H54 (cell line): ENCODE data around the gene SS18L1.

Source experiments
- DNase-seq: peaks from one replicate; pipeline ENCODE4 v3.0.0; 2011; ENCODE audit warnings: low spot score, mixed read lengths; ENCODE audit not compliant: insufficient read length
- FAIRE-seq: peaks from 3 replicates; lab custom pipeline; 2011; peaks lifted over from hg19 to GRCh38; lab: Jason Lieb, UNC
- POLR2A ChIP-seq: IDR thresholded peaks from 2 replicates; pipeline ENCODE4 v1.6.1; 2011; ENCODE audit warnings: low read depth, mild to moderate bottlenecking, low read length

Gene SS18L1

DNA sequence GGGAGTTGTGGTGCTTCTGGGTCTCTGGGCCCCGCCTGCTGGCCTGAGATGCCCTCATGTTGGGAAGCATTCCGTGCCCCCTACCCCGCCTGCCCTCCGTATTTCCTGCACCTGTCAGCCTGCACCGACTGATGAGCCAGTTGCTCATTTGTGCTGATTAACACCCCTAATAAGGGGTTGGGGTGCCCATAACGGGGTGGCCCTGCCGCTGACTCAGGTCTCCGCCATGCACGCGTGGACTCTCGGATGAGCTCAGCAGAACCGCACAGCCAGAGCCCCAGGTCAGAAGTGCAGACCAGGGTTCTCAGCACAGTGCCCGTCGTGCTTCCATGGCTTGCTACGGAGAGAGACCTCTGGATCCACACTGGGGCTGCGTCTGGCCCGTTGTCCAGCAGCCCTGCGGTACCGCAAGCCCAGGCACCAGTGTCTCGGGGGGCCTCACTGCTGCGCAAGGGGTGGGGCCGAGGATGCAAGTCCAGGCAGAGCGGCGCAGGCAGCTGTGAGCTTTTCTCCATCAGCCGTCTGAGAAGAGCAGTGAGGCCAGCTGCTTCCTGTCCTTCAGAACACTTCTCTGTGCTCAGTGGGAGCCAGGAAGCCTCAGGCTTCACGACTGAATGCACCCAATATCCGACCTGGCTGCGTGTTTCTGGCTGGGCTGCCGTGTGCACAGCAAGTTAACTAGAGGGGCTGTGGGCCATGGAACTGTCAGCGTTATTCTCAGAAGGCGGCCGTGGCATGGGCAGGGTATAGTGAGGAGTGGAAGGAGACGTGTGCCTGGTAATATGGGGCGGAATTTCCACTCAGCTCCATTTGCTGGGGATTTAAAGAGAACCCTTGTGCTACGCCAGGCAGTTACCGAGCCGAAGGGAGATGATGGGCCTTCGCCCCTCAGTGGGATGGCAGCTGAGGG, 57.9 kb downstream of the SS18L1 start:
- FAIRE-seq: no peak

DNA sequence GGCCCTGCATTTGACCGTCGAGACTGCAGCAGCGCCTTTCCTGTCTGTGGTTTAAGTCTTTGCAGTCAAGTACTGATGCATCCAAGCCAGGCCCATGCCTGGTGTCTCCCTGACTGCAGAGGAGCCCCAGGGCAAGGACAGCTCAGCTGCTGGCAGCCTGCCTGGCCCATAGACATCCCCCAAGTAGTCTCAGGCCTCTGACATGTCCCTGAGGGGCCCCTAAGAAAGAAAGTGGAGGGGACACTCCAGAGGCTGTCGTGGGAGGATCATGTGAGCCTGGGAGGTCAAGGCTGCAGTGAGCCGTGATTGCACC, 58.5 kb downstream of the SS18L1 start:
- DNase-seq: no peak
- TF ChIP-seq POLR2A: no peak
- FAIRE-seq: no peak

More for the DNA sequence above, 57.9 kb downstream of the SS18L1 start:
- no peak for TF ChIP-seq POLR2A
- no peak for DNase-seq

DNA sequence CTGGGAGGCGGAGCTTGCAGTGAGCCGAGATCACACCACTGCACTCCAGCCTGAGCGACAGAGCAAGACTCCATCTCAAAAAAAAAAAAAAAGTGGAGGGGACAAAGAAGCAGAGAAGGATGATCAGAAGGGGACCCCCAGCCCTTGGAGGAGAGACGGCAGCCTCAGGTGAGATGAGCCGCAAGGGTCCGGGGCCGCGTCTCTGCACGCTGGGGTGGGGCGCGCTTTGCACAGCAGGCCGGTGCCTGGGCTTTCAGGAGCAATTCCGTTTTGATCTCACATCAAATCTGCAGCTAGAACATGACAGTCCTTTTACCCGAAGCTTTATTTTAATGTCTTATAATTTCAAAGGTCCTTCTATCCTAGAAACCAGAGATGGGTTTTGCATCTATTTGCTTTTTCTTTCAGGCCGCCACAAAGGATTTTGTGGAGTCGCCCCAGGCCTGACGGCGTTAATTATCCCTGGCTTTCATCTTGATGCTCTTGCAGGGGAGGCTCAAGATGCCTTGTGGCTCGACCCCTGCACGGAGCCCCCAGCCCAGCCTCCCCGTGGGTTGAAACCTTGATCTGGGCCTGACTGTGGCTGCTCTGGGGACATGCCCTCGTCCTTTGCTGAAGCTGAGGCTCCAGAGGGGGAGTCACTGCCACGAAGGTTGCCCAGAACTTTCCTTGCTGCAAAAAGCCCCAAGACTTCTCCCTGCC, 59.3 kb downstream of the SS18L1 start:
- no peak for DNase-seq
- no peak for FAIRE-seq
- no peak for TF ChIP-seq POLR2A

DNA sequence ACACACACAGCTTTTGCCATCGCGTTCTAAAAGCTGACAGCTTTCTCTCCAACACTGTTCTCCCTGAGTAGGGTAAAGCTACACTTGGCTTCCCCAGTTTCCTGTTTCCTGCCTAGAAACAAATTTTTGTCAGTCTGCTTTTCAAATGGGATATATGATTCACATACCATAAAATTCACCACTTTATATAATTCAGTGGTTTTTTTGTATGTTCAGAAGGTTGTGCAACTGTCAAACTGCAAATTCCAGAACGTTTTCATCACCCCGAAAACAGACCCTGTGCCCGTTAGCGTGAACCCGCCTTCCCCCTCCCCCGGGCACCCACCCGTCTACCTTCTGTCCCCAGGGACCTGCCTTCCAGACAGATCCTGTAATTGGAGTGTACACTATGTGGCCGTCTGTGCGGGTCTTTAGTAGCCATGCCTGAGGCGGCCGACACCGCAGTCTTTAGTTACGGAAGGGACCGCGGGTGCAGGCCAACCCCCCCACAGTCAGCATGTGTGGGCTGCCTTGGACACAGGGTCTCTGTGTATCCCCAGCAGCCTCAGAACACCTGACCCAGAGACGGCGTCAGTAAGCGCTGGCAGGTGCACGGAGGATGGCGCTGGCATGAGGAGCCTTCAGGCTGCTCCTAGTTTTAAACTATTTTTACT, 59.9 kb downstream of the SS18L1 start:
- TF ChIP-seq POLR2A: no peak
- DNase-seq (no peak), FAIRE-seq (no peak)

DNA sequence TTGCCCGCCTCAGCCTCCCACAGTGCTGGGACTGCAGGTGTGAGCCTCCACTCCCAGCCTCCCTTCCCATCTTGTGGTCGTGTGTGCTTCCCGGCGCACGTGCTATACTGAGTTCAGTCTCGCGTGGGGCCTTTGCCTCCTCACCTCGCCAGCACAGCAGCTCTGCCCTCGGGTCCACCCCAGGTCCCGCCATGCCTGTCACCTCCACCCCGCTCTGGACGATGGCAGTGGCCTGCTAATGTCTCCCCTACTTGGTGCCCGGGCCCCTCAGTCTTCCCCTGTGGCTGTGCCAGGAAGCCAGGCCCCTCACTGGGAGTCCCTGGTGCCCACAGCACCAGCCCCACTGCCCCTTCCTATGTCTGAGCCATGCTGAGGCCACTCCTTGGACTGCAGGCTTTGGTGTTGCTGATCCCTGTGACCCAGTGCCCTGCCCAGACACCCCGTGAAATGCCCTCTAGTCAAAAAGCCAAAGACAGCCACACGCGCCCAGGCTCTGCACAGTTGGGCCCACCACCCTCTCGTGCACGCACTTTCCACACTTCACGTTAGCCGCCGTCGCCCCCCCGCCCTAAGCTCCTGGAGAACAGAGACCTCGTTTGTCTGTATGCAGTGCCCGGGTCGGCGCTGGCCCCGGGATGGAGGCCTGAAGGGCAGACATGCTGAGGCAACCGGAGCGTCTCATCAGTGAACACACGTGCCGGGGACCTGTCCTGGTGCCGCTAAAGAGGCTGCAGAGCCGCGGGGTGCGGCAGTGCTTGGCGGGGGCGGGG, 62.2 kb downstream of the SS18L1 start:
- DNase-seq (no peak), FAIRE-seq (no peak)
- no peak for TF ChIP-seq POLR2A

DNA sequence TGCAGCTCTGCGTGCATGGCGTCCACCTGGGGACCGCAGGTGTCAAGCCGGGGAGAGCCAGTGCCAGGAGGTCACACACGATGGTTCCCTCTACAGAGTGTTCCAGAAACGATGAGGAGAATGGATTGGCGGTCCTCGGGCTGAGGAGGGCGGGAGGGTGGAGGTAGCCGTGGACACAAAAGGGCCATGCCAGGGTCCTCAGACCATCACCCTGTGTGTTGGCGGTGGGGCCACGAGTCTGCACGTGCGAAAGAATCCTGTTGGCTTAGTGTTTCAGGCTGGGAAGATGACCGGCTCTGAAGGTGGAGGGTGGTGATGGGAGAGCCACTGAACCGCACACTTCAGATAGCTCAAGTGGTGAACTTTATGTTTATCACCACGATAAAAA, 62.8 kb downstream of the SS18L1 start:
- TF ChIP-seq POLR2A: no peak
- FAIRE-seq: no peak
- no peak for DNase-seq

DNA sequence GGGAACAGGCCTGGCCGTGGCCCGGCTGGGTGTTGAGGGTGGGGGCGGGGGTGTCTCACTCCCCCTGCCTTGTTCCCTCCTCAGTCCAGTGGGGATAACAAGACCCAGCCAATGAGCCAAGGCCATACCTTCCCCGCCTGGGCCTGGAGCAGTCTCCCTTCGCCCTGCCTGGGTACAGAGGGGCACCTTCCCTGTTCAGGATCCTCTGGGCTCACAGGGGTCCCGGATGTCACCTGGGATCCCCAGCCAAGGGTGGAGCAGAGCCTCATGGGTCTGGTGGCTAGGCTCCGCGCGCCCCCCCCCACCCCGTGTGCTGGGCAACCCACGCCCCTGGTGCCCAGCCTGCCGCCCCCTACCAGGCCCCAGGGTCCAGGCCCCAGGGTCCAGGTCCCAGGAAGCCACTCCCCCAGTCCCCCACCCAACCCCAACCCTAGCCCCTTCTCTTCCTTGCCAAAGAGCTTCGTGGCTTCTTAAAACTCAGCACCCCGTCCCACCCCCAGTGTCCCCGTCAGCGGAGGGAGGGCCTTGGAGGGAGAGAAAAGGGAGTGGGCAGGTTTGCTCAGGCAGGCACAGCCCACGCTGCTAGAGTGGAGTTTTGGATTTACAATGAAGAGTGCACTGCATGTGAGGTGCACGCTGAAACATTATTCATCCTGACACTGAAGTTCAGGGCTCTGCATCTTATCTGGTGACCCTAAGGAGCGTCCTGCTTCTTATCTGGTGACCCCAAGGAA, 64.7 kb downstream of the SS18L1 start:
- DNase-seq (no peak), FAIRE-seq (no peak)
- TF ChIP-seq POLR2A: no peak

DNA sequence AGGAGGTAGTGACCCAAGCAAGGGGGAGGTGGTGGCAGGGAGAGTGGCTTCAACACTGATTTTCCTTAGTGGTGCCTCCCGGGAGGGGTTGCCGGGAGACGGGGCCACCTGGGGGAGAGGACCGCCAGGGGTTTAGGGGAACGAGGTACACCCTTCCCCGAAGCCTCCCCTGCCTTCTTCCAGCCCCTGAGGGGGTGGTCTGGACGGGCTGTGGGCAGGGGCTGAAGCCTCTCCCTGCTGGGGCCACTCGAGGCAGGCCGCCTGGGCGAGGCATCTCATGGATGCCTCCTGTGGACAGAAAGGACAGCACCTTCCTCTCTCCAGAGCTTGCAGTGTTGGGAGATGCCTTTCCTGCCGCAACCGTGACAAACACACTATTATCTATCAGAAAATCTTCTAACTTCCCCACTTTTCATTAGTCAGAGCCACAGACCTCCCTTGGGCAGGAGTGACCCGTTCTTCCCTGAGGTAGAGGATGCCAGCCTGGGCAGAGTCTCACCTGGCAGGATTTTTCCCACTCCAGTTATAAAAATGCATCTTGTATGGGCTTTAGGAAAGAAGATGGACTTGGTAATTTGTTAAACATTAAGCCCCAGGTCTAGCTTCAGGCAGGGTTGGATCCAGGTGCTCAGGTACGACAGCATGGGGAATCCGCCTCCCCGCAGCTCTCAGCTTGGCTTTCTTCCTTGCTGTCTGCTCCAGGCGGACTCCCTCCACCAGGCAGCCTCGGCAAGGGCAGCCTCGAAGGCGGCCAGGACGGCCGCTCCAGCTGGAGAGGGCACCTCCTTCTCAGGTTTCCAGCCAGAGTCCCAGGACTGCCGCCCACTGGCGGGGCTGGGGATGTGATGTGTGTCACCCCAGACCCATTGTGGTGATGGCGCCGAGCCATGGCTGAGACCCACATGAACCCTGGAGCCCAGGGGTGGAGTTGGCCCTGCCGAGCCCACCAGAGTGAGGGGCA, 65.5 kb downstream of the SS18L1 start:
- DNase-seq (no peak), FAIRE-seq (no peak)
- TF ChIP-seq POLR2A: no peak

DNA sequence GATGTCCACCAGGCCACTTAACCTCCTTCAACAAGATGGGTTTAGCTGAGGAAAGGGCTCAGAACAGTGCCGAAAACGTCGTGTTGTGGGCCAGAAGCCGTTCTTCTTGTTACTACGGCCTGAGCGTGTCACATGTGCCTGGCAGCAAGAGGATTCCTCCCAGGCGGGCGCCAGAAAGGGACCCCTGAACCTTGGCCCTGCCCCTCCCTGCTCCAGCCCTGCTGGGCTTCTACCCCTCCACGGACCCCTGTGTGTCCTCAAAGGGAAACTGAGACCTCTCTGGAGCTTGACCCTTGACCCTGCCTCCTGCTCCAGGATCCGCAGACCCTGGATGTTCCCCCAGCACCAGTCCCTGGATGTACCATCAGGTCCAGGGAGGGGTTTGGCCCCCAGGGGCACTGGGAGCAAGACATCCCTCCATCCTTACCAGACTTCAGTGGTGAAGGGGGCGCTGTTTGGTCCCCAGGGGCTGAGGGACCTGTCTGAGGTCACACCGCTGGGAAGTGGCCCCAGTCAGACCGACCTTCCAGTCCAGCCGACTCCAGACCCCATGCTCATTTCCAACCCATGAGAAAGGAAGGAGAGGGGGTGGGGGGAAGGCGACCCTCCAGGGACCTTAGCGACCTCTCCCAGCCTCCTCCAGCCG, 66.4 kb downstream of the SS18L1 start:
- no peak for TF ChIP-seq POLR2A
- DNase-seq: no peak
- no peak for FAIRE-seq

DNA sequence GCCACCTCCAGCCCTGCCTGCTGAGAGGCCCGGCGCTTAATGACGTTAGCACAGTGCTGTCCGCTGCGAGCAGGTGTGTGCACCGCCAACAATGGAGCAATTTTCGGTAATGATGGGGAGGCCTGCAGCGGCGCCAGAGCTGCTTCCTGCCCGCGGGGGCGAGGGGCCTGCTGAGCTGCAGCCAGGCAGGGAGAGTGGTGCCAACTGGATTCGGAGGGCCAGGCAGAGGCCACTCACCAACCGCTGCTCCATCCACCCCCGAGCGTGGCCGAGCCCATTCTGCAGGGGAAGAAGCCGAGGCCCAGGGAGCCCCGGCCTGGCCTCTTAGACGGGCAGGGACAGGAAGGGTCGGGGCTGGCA, 66.9 kb downstream of the SS18L1 start:
- TF ChIP-seq POLR2A: no peak
- DNase-seq (no peak), FAIRE-seq (no peak)

DNA sequence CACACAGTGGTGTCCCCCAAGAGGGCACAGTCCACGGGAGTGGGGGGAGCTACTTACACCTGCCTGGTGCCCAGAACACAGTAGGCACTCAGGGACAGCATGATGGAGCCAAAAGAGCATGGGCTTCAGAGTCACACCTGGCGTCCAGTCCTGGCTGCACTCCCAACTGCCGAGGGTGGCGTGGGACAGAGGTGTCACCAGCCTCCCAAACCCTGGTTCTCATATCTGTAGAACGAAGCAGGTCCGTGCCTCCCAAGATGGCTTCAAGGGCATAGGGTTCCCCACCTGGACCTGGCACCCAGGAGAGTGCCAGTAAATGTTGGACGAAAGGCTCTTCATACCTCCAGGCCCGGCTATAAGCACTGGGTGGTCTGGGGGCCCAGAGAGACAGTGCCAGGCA, 67.6 kb downstream of the SS18L1 start:
- DNase-seq (no peak), FAIRE-seq (no peak)
- TF ChIP-seq POLR2A: no peak
